Gastrocnemius medialis (tissue), 4 donors: ENCODE results near the gene CDH23. TPM values are rescaled to one million over a fixed set of nuclear protein-coding genes. Genes with fewer than 3 reads are reported as not detected.

Experiments used
- ATAC-seq, 2 donors: fragments of 150-250 bp; one replicate each; pipeline ENCODE4 v1.9.1; 2016
- DNase-seq, 2 donors: peaks; one replicate each; pipeline ENCODE4 v3.0.0-alpha.2; 2019
- H3K27ac ChIP-seq, 4 donors: fragments of 200-600 bp; sonication (generic); 1 replicate in 1 of 4; 2 replicates in 3 of 4; pipeline ENCODE4 v1.5.1; 2016 to 2018; ENCODE audit warnings: mild to moderate bottlenecking in 2 of 4, moderate library complexity in 1 of 4
- H3K27me3 ChIP-seq, 3 donors: fragments of 200-600 bp; sonication (generic) in 2 of 3; 1 replicate in 1 of 3; 2 replicates in 2 of 3; pipeline versions ENCODE4 v1.5.1 to v1.6.0; 2016 to 2019; ENCODE audit warnings: mild to moderate bottlenecking in 1 of 3, moderate library complexity in 1 of 3
- H3K36me3 ChIP-seq, 2 donors: fragments of 200-600 bp; sonication (generic) in 1 of 2; one replicate each; pipeline ENCODE4 v1.5.1; 2017 to 2018
- H3K4me1 ChIP-seq, 2 donors: fragments of 200-600 bp; sonication (generic) in 1 of 2; one replicate each; pipeline ENCODE4 v1.5.1; 2016 to 2017; ENCODE audit warnings: mild to moderate bottlenecking in 2 of 2
- H3K4me3 ChIP-seq, 4 donors: fragments of 200-600 bp; sonication (generic) in 3 of 4; 1 replicate in 1 of 4; 2 replicates in 3 of 4; pipeline ENCODE4 v1.5.1; 2016 to 2019; ENCODE audit warnings: mild to moderate bottlenecking in 2 of 4
- H3K9me3 ChIP-seq, 3 donors: fragments of 200-600 bp; sonication (generic) in 2 of 3; 1 replicate in 1 of 3; 2 replicates in 2 of 3; pipeline ENCODE4 v1.5.1; 2016 to 2019
- POLR2A ChIP-seq, 2 donors: fragments of 450-650 bp; IDR thresholded peaks; one replicate each; pipeline ENCODE4 v1.6.1; 2017; ENCODE audit warnings: antibody characterized with exemption in 2 of 2, mild to moderate bottlenecking in 2 of 2, moderate library complexity in 2 of 2
- in situ Hi-C, 4 donors: fragments of 200-750 bp; cut with MboI; loops; one replicate each; pipeline versions ENCODE4 v1.15.0 to v1.8.0; 2017; ENCODE audit warnings: low sequenced_read_pairs in 4 of 4
- intact Hi-C: fragments of 100-400 bp; cut with DNase I; formaldehyde crosslinking; loops from one replicate; pipeline ENCODE4 v1.15.1; 2023; ENCODE audit warnings: low total_unique reads
- total RNA-seq, 4 donors: library from RNA; depleted of rRNA; stranded (reverse); fragments of >200 nt; gene quantifications; one replicate each; pipeline versions ENCODE4 v1.1.0 to v1.2.3, GENCODE V29; 2016
- TF ChIP-seq, protein P1 (sequence below), 5 experiments: fragments of 450-650 bp in 3 of 5; fragments of 200-600 bp in 2 of 5; sonication (generic) in 2 of 5; IDR thresholded peaks in 4 of 5; conservative IDR thresholded peaks in 1 of 5; 1 replicate in 4 of 5; 2 replicates in 1 of 5; pipeline ENCODE4 v1.5.1; 2016 to 2019; ENCODE audit warnings: antibody characterized with exemption in 5 of 5, mild to moderate bottlenecking in 3 of 5, moderate library complexity in 3 of 5

The CDH23 gene
- total RNA-seq, 4 donors from 2014 or later = 0.53 to 1.8 (median 1.2) TPM

DNA sequence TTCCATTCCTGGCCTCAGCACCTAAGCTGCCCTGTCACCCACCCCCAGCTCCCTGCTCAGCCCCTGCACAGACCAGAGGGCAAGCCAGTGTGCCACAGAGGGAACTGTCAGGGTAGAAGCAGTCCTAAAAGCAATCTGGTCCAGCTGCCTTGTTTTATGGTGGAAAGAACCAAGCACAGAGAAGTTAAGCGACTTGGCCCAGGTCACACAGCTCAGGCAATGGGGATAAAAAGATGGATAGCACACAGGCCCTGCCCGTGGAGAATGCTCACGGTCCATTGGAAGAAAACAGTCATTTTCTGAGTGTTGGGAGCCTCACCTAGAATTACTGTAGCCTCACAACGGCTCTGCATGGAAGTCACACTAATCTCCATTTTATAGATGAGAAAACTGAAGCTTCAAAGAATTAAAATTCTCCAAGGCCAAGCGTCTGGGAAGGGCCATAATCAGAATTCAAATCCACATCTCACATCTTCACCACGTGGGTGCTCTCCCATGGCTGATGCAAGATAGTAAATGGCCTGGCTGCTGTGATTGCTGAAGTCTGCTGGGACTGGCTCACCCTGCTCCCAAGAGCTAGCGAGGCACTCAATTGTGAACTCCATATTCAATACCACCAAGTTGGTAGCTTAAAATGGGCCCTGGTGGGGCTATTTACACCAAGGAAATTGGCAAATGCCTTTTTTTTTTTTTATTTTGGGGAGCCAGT lies 296.0 kb downstream of the CDH23 start:
- no peaks in the 10 kb centered on the region for H3K4me1 ChIP-seq
- in situ Hi-C loops = no loop called here
- TF ChIP-seq, protein P1, sequence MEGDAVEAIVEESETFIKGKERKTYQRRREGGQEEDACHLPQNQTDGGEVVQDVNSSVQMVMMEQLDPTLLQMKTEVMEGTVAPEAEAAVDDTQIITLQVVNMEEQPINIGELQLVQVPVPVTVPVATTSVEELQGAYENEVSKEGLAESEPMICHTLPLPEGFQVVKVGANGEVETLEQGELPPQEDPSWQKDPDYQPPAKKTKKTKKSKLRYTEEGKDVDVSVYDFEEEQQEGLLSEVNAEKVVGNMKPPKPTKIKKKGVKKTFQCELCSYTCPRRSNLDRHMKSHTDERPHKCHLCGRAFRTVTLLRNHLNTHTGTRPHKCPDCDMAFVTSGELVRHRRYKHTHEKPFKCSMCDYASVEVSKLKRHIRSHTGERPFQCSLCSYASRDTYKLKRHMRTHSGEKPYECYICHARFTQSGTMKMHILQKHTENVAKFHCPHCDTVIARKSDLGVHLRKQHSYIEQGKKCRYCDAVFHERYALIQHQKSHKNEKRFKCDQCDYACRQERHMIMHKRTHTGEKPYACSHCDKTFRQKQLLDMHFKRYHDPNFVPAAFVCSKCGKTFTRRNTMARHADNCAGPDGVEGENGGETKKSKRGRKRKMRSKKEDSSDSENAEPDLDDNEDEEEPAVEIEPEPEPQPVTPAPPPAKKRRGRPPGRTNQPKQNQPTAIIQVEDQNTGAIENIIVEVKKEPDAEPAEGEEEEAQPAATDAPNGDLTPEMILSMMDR (IDR thresholded peaks at IDR 0.05 in 4 of 5, conservative IDR thresholded peaks at IDR 0.05 in 1 of 5) = no peak
- no peak for TF ChIP-seq POLR2A (IDR thresholded peaks at IDR 0.05)
- no peaks in the 10 kb centered on the region for H3K36me3 ChIP-seq
- intact Hi-C loops = no loop called here
- peak overlapping the region in 2 of 4 donors; percentile 41 to 66 for H3K27ac ChIP-seq
- no peaks in the 10 kb centered on the region for H3K9me3 ChIP-seq
- no peak overlapping the region for H3K4me3 ChIP-seq
- ATAC-seq = no peak
- DNase-seq = no peak
- no peaks in the 10 kb centered on the region for H3K27me3 ChIP-seq

DNA sequence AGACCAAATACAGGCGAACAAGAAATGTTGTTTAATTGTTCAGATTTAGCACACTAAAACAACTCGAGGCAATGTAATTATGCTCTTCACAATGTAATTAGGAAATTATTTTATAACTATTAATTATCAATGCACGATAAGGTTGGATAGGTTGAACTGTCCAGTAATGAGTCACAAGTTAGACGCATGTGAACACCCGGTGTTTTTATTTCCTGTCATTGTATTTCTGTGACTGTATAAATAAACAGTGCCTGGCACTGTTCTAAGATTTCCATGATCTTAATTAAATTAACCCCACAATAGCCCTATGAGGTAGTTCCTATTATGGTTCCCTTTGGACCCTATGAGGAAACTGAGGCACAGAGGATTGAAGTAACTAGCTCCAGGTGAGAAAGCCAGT lies 296.7 kb downstream of the CDH23 start:
- in situ Hi-C loops = no loop called here
- ATAC-seq = peak in 1 of 2 donors; percentile 61
- Histone ChIP-seq H3K9me3 (no peaks in the 10 kb centered on the region), H3K4me1 (no peaks in the 10 kb centered on the region), H3K27ac (peak overlapping the region; percentile 5 to 66 (median 54)), H3K4me3 (no peak overlapping the region), H3K36me3 (no peaks in the 10 kb centered on the region), H3K27me3 (no peaks in the 10 kb centered on the region)
- TF ChIP-seq, protein P1 (IDR thresholded peaks at IDR 0.05 in 4 of 5, conservative IDR thresholded peaks at IDR 0.05 in 1 of 5) = no peak
- TF ChIP-seq POLR2A (IDR thresholded peaks at IDR 0.05) = no peak
- intact Hi-C loops = no loop called here
- no peak for DNase-seq

DNA sequence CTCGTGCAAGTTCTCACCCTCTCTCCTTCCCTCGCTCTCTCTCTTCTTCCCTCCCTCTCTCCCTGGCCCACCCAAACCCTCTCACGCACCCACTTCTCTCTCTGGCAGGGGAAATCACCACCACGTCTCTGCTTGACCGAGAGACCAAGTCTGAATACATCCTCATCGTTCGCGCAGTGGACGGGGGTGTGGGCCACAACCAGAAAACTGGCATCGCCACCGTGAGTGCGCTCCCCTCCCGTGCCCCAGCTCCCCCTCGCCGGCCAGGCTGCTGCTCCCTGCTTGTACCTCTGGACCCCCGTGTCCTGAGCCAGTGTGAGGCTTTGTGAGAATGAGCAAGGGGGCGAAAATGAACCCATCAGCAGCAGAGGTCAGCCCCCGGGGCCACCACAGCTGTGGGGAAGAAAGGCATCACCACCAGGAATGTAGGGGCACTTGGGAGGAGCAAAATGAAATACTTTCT lies 297.4 kb downstream of the CDH23 start:
- no peaks in the 10 kb centered on the region for H3K9me3 ChIP-seq
- no peaks in the 10 kb centered on the region for H3K4me1 ChIP-seq
- intact Hi-C loops = no loop called here
- TF ChIP-seq POLR2A (IDR thresholded peaks at IDR 0.05) = no peak
- TF ChIP-seq, protein P1 (IDR thresholded peaks at IDR 0.05 in 4 of 5, conservative IDR thresholded peaks at IDR 0.05 in 1 of 5) = no peak
- H3K27ac ChIP-seq = peak overlapping the region; percentile 5 to 66 (median 54)
- no peak for ATAC-seq
- in situ Hi-C loops = no loop called here
- H3K27me3 ChIP-seq = no peaks in the 10 kb centered on the region
- H3K36me3 ChIP-seq = no peaks in the 10 kb centered on the region
- no peak for DNase-seq
- H3K4me3 ChIP-seq = no peak overlapping the region

DNA sequence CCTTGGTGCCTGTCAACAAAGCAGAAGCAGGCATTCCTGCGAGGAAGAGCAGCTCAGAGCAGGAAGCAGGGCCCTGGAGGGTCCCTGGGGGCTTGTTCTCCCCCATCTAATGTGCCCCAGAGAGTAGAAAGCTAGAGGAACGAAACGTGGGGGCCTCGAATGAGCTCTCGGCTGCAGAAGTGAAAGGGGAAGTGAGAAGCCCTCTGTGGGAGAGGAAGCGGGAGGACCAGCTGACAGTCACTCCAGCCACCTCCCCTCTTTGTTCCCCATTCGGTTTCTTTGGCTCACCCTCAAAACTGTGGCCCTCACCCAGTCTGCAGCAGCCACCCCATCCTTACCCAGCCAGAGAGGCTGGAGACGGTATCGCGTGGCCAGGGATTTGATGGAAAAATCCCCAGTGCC lies 297.8 kb downstream of the CDH23 start:
- H3K4me3 ChIP-seq = no peak overlapping the region
- no peaks in the 10 kb centered on the region for H3K9me3 ChIP-seq
- H3K27me3 ChIP-seq = no peaks in the 10 kb centered on the region
- in situ Hi-C loops (no loop called here), intact Hi-C loops (no loop called here)
- TF ChIP-seq, protein P1 (IDR thresholded peaks at IDR 0.05 in 4 of 5, conservative IDR thresholded peaks at IDR 0.05 in 1 of 5) = no peak
- no peak for TF ChIP-seq POLR2A (IDR thresholded peaks at IDR 0.05)
- H3K4me1 ChIP-seq = no peaks in the 10 kb centered on the region
- peak overlapping the region in 3 of 4 donors; percentile 49 to 66 (median 58) for H3K27ac ChIP-seq
- DNase-seq = peak; percentile 19 to 35
- ATAC-seq = peak; percentile 22 to 27
- H3K36me3 ChIP-seq = no peaks in the 10 kb centered on the region
